Natural killer cell (primary cell): ENCODE data around the gene ZFYVE16. TPM values are rescaled to one million over a fixed set of nuclear protein-coding genes. Genes with fewer than 3 reads are reported as not detected.
"Not testable (repeated sequence)": the region's sequence is repeated elsewhere in the genome, so short reads cannot be mapped to it uniquely, and the experiment has no call there.

Experiments
- ATAC-seq, 3 donors: fragments of 150-1000 bp in 2 of 3; fragments of 200-7000 bp in 1 of 3; cut with Tn5 transposase; 1 replicate in 1 of 3; 2 replicates in 2 of 3; pipeline ENCODE4 v1.10.0; 2021; ENCODE audit warnings: mild to moderate bottlenecking in 2 of 3, moderate library complexity in 2 of 3
- DNase-seq, 2 donors: peaks; one replicate each; pipeline versions ENCODE4 v3.0.0 to v3.0.0-alpha.2; 2013 to 2021; ENCODE audit warnings: mixed read lengths in 1 of 2
- H3K27ac ChIP-seq: one replicate; pipeline ENCODE4 v1.5.1; 2013; ENCODE audit warnings: mild to moderate bottlenecking, low read length
- H3K27me3 ChIP-seq: one replicate; pipeline ENCODE4 v1.6.1; 2013; ENCODE audit warnings: low read length; ENCODE audit not compliant: control insufficient read depth, insufficient read depth
- H3K36me3 ChIP-seq: one replicate; pipeline ENCODE4 v1.6.1; 2013; ENCODE audit warnings: low read length; ENCODE audit not compliant: control insufficient read depth, insufficient read depth
- H3K4me1 ChIP-seq: one replicate; pipeline ENCODE4 v1.6.1; 2013; ENCODE audit warnings: low read length; ENCODE audit not compliant: control insufficient read depth, insufficient read depth
- H3K4me3 ChIP-seq: one replicate; pipeline ENCODE4 v1.5.1; 2013; ENCODE audit warnings: low read length
- H3K9me3 ChIP-seq: one replicate; pipeline ENCODE4 v1.6.1; 2013; ENCODE audit warnings: low read length; ENCODE audit not compliant: control insufficient read depth, insufficient read depth
- H3K27ac Mint-ChIP-seq, 2 donors: one replicate each; pipeline ENCODE4 v1.8.0; 2022; ENCODE audit warnings: mild to moderate bottlenecking in 2 of 2, mixed read lengths in 2 of 2, moderate library complexity in 1 of 2
- H3K27me3 Mint-ChIP-seq, 2 donors: one replicate each; pipeline ENCODE4 v1.8.0; 2022; ENCODE audit warnings: low read depth in 2 of 2, mixed read lengths in 2 of 2
- H3K36me3 Mint-ChIP-seq: one replicate; pipeline ENCODE4 v1.8.0; 2022; ENCODE audit warnings: mixed read lengths
- H3K4me1 Mint-ChIP-seq, 2 donors: one replicate each; pipeline ENCODE4 v1.8.0; 2022; ENCODE audit warnings: mixed read lengths in 2 of 2
- H3K4me3 Mint-ChIP-seq: one replicate; pipeline ENCODE4 v1.8.0; 2022; ENCODE audit warnings: mild to moderate bottlenecking, moderate library complexity, mixed read lengths
- H3K9me3 Mint-ChIP-seq, 2 donors: one replicate each; pipeline ENCODE4 v1.8.0; 2022; ENCODE audit warnings: mixed read lengths in 2 of 2
- CTCF ChIP-seq: fragments of 200-600 bp; IDR thresholded peaks from one replicate; pipeline ENCODE4 v1.8.0; 2022; ENCODE audit warnings: antibody characterized with exemption
- WGBS: methylation state at CpG from one replicate; pipeline ENCODE4 v1.1.7; 2013; ENCODE audit warnings: missing lambda C conversion rate; ENCODE audit not compliant: insufficient coverage; 5-methylcytosine and 5-hydroxymethylcytosine counted together
- intact Hi-C: fragments of 100-400 bp; cut with micrococcal nuclease; formaldehyde crosslinking; loops from one replicate; pipeline ENCODE4 v1.14.2; 2022
- total RNA-seq, 4 donors: library from RNA; stranded (reverse); fragments of 120-200 nt in 1 of 4; gene quantifications; one replicate each; pipeline versions ENCODE4 v1.2.3 to v1.2.4, GENCODE V29; 2013 to 2022

Gene ZFYVE16
- total RNA-seq, 3 donors from 2014 or later (not counting 1 experiment from before 2014, with no cell fraction given) = 24.4 to 36.6 (median 30.1) TPM

DNA sequence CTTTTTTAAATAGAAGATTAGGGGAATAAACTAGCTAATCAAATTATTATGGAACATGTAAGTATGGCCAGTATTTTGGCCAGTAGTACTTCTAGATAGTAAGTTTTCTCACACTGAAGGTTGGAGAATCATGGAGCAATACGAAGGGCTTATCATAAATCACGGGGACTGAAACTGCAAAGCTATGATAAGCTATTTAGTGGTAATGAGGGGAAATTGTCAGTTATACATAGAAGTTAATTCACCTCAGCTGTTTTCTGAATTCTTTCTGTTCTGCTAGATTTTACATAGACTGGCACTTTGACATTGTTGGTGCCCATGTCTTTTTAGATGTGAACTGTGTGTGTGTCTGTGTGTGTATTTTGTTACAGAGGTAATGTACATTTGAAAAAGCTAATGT, 45.5 kb downstream of the ZFYVE16 start:
- H3K27me3 ChIP-seq = no peaks in the 10 kb centered on the region
- DNase-seq = no peak
- H3K4me1 ChIP-seq = no peaks in the 10 kb centered on the region
- TF ChIP-seq CTCF = no peak
- H3K4me3 ChIP-seq = no peak overlapping the region
- Mint-ChIP-seq H3K27ac (no peak overlapping the region), H3K36me3 (peaks cover 11% of the 10 kb centered on the region), H3K27me3 (no peaks in the 10 kb centered on the region), H3K9me3 (no peaks in the 10 kb centered on the region), H3K4me3 (no peak overlapping the region), H3K4me1 (no peaks in the 10 kb centered on the region)
- H3K9me3 ChIP-seq = no peaks in the 10 kb centered on the region
- ATAC-seq = no peak
- no peak overlapping the region for H3K27ac ChIP-seq
- WGBS = 93% methylated on average over 2 of the region's 2 CpGs
- peaks cover 38% of the 10 kb centered on the region for H3K36me3 ChIP-seq
- intact Hi-C loops = no loop called here

DNA sequence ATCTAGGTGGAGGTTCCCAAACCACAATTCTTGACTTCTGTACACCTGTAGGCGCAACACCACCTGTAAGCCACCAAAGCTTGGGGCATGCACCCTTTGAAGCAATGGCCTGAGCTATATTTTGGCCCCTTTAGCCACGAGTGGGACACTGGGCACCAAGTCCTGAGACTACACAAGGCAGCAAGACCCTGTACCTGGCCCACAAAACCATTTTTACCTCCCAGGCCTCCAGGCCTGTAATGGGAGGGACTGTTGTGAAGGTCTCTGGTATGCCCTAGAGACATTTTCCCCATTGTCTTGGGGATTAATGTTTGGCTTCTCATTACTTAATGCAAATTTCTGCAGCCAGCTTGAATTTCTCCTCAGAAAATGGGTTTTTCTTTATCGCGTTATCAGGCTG, 55.4 kb downstream of the ZFYVE16 start:
- Mint-ChIP-seq H3K36me3 (peaks cover 40% of the 10 kb centered on the region), H3K4me3 (no peak overlapping the region), H3K27me3 (no peaks in the 10 kb centered on the region), H3K4me1 (no peaks in the 10 kb centered on the region), H3K27ac (no peak overlapping the region), H3K9me3 (peaks cover 0 to 4% of the 10 kb centered on the region in 2 donors)
- WGBS = 98% methylated on average over 4 of the region's 4 CpGs
- Histone ChIP-seq H3K27ac (no peak overlapping the region), H3K9me3 (peaks cover 9% of the 10 kb centered on the region), H3K4me3 (no peak overlapping the region), H3K4me1 (no peaks in the 10 kb centered on the region), H3K27me3 (no peaks in the 10 kb centered on the region), H3K36me3 (peaks cover 38% of the 10 kb centered on the region)
- ATAC-seq (no peak), DNase-seq (no peak)
- intact Hi-C loops = no loop called here
- TF ChIP-seq CTCF = no peak

DNA sequence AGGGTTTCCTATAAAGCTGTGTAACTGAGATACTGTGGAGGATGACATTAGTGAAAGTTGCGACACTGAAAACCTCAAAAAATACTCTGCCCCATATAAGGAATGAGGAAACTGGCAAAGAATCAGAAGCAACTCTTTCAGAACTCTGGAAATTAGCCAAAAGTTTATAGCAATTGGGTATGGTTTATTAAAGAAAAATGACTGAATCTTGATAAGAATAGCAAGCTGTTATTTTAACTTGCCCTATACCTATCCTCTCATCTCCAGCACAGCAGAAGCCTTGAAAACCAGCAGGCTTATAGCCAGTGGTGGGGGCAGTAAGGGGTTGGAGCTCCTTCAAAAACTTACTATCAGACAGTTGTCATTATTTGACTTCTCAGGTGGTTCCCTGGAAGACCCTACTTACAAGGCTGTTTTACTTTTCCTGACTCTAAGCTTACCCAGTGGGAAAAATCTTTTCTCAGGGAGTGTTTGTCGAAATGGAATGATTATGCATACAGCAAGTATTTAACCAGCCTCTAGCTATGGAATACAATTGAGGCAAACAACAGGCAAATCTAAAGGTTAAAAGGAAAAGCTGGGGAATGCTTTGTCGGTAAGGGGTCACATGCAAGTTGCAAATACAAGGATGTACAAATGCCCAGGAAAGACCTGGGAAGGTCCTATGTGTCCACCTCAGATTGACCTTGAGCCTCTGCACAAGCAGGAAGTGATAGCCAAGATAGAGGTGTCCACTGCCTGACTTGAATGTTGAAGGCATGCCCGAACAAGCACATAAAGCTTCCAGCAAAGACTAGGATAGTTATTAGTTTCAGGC, 59.0 kb downstream of the ZFYVE16 start:
- H3K36me3 Mint-ChIP-seq = peaks cover 53% of the 10 kb centered on the region
- Histone ChIP-seq H3K27ac (no peak overlapping the region), H3K4me1 (no peaks in the 10 kb centered on the region), H3K4me3 (no peak overlapping the region), H3K27me3 (no peaks in the 10 kb centered on the region), H3K9me3 (peaks cover 22% of the 10 kb centered on the region), H3K36me3 (peaks cover 24% of the 10 kb centered on the region)
- H3K4me1 Mint-ChIP-seq = no peaks in the 10 kb centered on the region
- peaks cover 5 to 6% of the 10 kb centered on the region in 2 donors for H3K9me3 Mint-ChIP-seq
- ATAC-seq (no peak), DNase-seq (no peak)
- intact Hi-C loops = no loop called here
- no peak overlapping the region for H3K27ac Mint-ChIP-seq
- H3K27me3 Mint-ChIP-seq = no peaks in the 10 kb centered on the region
- 99% methylated on average over 3 of the region's 4 CpGs for WGBS
- H3K4me3 Mint-ChIP-seq = no peak overlapping the region
- no peak for TF ChIP-seq CTCF

DNA sequence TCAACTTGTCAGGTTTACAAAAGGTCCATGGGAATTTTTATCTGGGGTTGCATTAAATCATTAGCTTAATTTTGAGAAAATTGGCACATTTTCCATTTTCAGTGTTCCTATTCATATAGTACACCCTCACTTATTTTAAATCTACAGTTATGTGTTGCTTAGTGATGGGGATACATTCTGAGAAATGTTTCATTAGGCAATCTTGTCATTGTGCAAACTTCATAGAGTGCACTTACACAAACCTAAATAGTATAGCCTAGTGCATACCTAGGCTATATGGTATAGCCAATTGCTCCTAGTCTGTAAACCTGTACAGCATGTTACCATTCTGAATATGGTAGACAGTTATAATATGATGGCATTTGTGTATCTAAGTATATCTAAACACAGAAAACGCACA, 60.3 kb downstream of the ZFYVE16 start:
- Histone ChIP-seq H3K27me3 (no peaks in the 10 kb centered on the region), H3K27ac (no peak overlapping the region), H3K9me3 (peaks cover 16% of the 10 kb centered on the region), H3K4me3 (no peak overlapping the region), H3K4me1 (no peaks in the 10 kb centered on the region), H3K36me3 (peaks cover 24% of the 10 kb centered on the region)
- WGBS = 100% methylated on average over 1 of the region's 1 CpG
- DNase-seq = no peak
- no peak for TF ChIP-seq CTCF
- no peak overlapping the region for H3K27ac Mint-ChIP-seq
- no peaks in the 10 kb centered on the region for H3K4me1 Mint-ChIP-seq
- intact Hi-C loops = no loop called here
- H3K27me3 Mint-ChIP-seq = no peaks in the 10 kb centered on the region
- no peak for ATAC-seq
- no peak overlapping the region for H3K4me3 Mint-ChIP-seq
- peaks cover 7 to 8% of the 10 kb centered on the region in 2 donors for H3K9me3 Mint-ChIP-seq
- H3K36me3 Mint-ChIP-seq = peaks cover 59% of the 10 kb centered on the region

GRCh38 chr5:80470631-80471030, 62.8 kb downstream of the ZFYVE16 start:
- Histone ChIP-seq H3K9me3 (peaks cover 13% of the 10 kb centered on the region), H3K36me3 (peaks cover 42% of the 10 kb centered on the region)
- ATAC-seq, intact Hi-C loops, H3K27me3 Mint-ChIP-seq, H3K4me3 Mint-ChIP-seq, H3K27ac Mint-ChIP-seq, H3K27me3 ChIP-seq, H3K4me1 Mint-ChIP-seq, H3K27ac ChIP-seq, H3K4me1 ChIP-seq, H3K9me3 Mint-ChIP-seq, DNase-seq, H3K4me3 ChIP-seq: not testable (repeated sequence)
- peaks cover 45% of the 10 kb centered on the region for H3K36me3 Mint-ChIP-seq
- no CpG with 5 or more reads among the region's 2 CpGs for WGBS
